ENCODE data around the gene FGFR4. TPM values are rescaled to one million over a fixed set of nuclear protein-coding genes. Genes with fewer than 3 reads are reported as not detected.

The FGFR4 gene
- total and polyA plus RNA-seq, 5 donors: 1.5 to 3.7 (median 3.5) TPM

- intact Hi-C loops (cut with DNase I): no loop called here
- peak in 2 of 3 donors; percentile 15 to 41 for DNase-seq
- Histone ChIP-seq H3K27ac (ENCODE audit: low read length) (no peak overlapping the region), H3K4me1 (ENCODE audit: control insufficient read depth, insufficient read depth, low read length) (no peaks in the 10 kb centered on the region), H3K4me3 (ENCODE audit: low read length) (no peak overlapping the region), H3K9me3 (ENCODE audit: control insufficient read depth, low read length) (no peaks in the 10 kb centered on the region), H3K27me3 (ENCODE audit: control insufficient read depth, insufficient read depth) (no peaks in the 10 kb centered on the region)
- 74% methylated on average over 24 of the region's 24 CpGs for WGBS
- no peak for ATAC-seq
These were observed 19.2 kb downstream of the FGFR4 start for GRCh38 chr5:177105691-177106476.

- DNase-seq (peak in 1 of 3 donors; percentile 22), ATAC-seq (no peak)
- Histone ChIP-seq H3K4me1 (ENCODE audit: control insufficient read depth, insufficient read depth, low read length) (no peaks in the 10 kb centered on the region), H3K27ac (ENCODE audit: low read length) (no peak overlapping the region), H3K27me3 (ENCODE audit: control insufficient read depth, insufficient read depth) (no peaks in the 10 kb centered on the region), H3K4me3 (ENCODE audit: low read length) (no peak overlapping the region), H3K9me3 (ENCODE audit: control insufficient read depth, low read length) (no peaks in the 10 kb centered on the region)
- WGBS: 85% methylated on average over 4 of the region's 4 CpGs
- intact Hi-C loops (cut with DNase I): no loop called here
These were observed 20.4 kb downstream of the FGFR4 start for GRCh38 chr5:177107159-177107558.

GRCh38 chr5:177109810-177110209 is 23.1 kb downstream of the FGFR4 start:
- DNase-seq (peak in 2 of 3 donors; percentile 54 to 72), ATAC-seq (no peak)
- WGBS: 39% methylated on average over 9 of the region's 9 CpGs
- intact Hi-C loops (cut with DNase I): loop anchor here (5.0 to 10.0 kb wide), 6 partner anchors 38 to 455 kb away; partner anchors contain the start of genes PRELID1 (in 1 of the 4) and RAB24 (in 1 of the 4)
- H3K27me3 ChIP-seq (ENCODE audit: control insufficient read depth, insufficient read depth): no peaks in the 10 kb centered on the region
- H3K4me3 ChIP-seq (ENCODE audit: low read length): no peak overlapping the region
- H3K9me3 ChIP-seq (ENCODE audit: control insufficient read depth, low read length): no peaks in the 10 kb centered on the region
- no peaks in the 10 kb centered on the region for H3K4me1 ChIP-seq (ENCODE audit: control insufficient read depth, insufficient read depth, low read length)
- no peak overlapping the region for H3K27ac ChIP-seq (ENCODE audit: low read length)

GRCh38 chr5:177111720-177112394 is 25.1 kb downstream of the FGFR4 start:
- peak; percentile 48 to 82 (median 76) for DNase-seq
- ATAC-seq: peak in 1 of 2 donors; percentile 40
- intact Hi-C loops (cut with DNase I): loop anchor here (2.0 to 10.0 kb wide), 7 partner anchors 40 to 457 kb away; partner anchors contain the start of genes PRELID1 (in 1 of the 4) and RAB24 (in 1 of the 4)

GRCh38 chr5:177112589-177113220 is 26.0 kb downstream of the FGFR4 start:
- intact Hi-C loops (cut with DNase I): loop anchor here (2.0 to 10.0 kb wide), 7 partner anchors 40 to 458 kb away; partner anchors contain the start of genes PRELID1 (in 1 of the 4) and RAB24 (in 1 of the 4)
- H3K9me3 ChIP-seq (ENCODE audit: control insufficient read depth, low read length): no peaks in the 10 kb centered on the region
- ATAC-seq (no peak), DNase-seq (peak in 2 of 3 donors; percentile 21 to 33)
- H3K27ac ChIP-seq (ENCODE audit: low read length): no peak overlapping the region
- peaks cover 4% of the 10 kb centered on the region for H3K4me1 ChIP-seq (ENCODE audit: control insufficient read depth, insufficient read depth, low read length)
- WGBS: 70% methylated on average over 5 of the region's 5 CpGs
- no peaks in the 10 kb centered on the region for H3K27me3 ChIP-seq (ENCODE audit: control insufficient read depth, insufficient read depth)
- H3K4me3 ChIP-seq (ENCODE audit: low read length): no peak overlapping the region

More at GRCh38 chr5:177111720-177112394, 25.1 kb downstream of the FGFR4 start:
- Histone ChIP-seq H3K4me3 (ENCODE audit: low read length) (no peak overlapping the region), H3K27me3 (ENCODE audit: control insufficient read depth, insufficient read depth) (no peaks in the 10 kb centered on the region), H3K27ac (ENCODE audit: low read length) (no peak overlapping the region), H3K4me1 (ENCODE audit: control insufficient read depth, insufficient read depth, low read length) (peaks cover 4% of the 10 kb centered on the region), H3K9me3 (ENCODE audit: control insufficient read depth, low read length) (no peaks in the 10 kb centered on the region)
- 21% methylated on average over 12 of the region's 12 CpGs for WGBS

GRCh38 chr5:177113566-177114424 is 27.1 kb downstream of the FGFR4 start:
- peaks cover 4% of the 10 kb centered on the region for H3K4me1 ChIP-seq (ENCODE audit: control insufficient read depth, insufficient read depth, low read length)
- H3K4me3 ChIP-seq (ENCODE audit: low read length): no peak overlapping the region
- intact Hi-C loops (cut with DNase I): loop anchor here (2.0 to 10.0 kb wide), 7 partner anchors 41 to 459 kb away; partner anchors contain the start of genes PRELID1 (in 1 of the 4) and RAB24 (in 1 of the 4)
- 16% methylated on average over 14 of the region's 14 CpGs for WGBS
- no peak overlapping the region for H3K27ac ChIP-seq (ENCODE audit: low read length)
- no peaks in the 10 kb centered on the region for H3K27me3 ChIP-seq (ENCODE audit: control insufficient read depth, insufficient read depth)
- no peaks in the 10 kb centered on the region for H3K9me3 ChIP-seq (ENCODE audit: control insufficient read depth, low read length)
- DNase-seq: peak; percentile 65 to 90 (median 87)
- ATAC-seq: peak; percentile 20 to 61

GRCh38 chr5:177116631-177117373 is 30.1 kb downstream of the FGFR4 start:
- DNase-seq: peak; percentile 92 to 97 (median 96)
- peak overlapping the region; percentile 76 for H3K27ac ChIP-seq (ENCODE audit: low read length)
- H3K27me3 ChIP-seq (ENCODE audit: control insufficient read depth, insufficient read depth): no peaks in the 10 kb centered on the region
- peak; percentile 96 to 97 for ATAC-seq
- H3K9me3 ChIP-seq (ENCODE audit: control insufficient read depth, low read length): no peaks in the 10 kb centered on the region
- intact Hi-C loops (cut with DNase I): loop anchor here in 3 of 4 donors (10.0 kb wide), 3 partner anchors 138 to 462 kb away; partner anchors contain the start of genes PRELID1 (in 1 of the 3) and RAB24 (in 1 of the 3)
- peaks cover 4% of the 10 kb centered on the region for H3K4me1 ChIP-seq (ENCODE audit: control insufficient read depth, insufficient read depth, low read length)
- WGBS: 19% methylated on average over 49 of the region's 49 CpGs
- peak overlapping the region; percentile 11 for H3K4me3 ChIP-seq (ENCODE audit: low read length)

GRCh38 chr5:177117441-177118045 is 30.8 kb downstream of the FGFR4 start:
- H3K4me3 ChIP-seq (ENCODE audit: low read length): no peak overlapping the region
- no peak overlapping the region for H3K27ac ChIP-seq (ENCODE audit: low read length)
- ATAC-seq (no peak), DNase-seq (peak in 2 of 3 donors; percentile 37 to 56)
- peaks cover 4% of the 10 kb centered on the region for H3K4me1 ChIP-seq (ENCODE audit: control insufficient read depth, insufficient read depth, low read length)
- intact Hi-C loops (cut with DNase I): loop anchor here in 3 of 4 donors (10.0 kb wide), 3 partner anchors 137 to 463 kb away; partner anchors contain the start of genes PRELID1 (in 1 of the 3) and RAB24 (in 1 of the 3)
- 98% methylated on average over 30 of the region's 30 CpGs for WGBS
- no peaks in the 10 kb centered on the region for H3K27me3 ChIP-seq (ENCODE audit: control insufficient read depth, insufficient read depth)
- H3K9me3 ChIP-seq (ENCODE audit: control insufficient read depth, low read length): no peaks in the 10 kb centered on the region

GRCh38 chr5:177122566-177122965 is 35.9 kb downstream of the FGFR4 start:
- H3K9me3 ChIP-seq (ENCODE audit: control insufficient read depth, low read length): no peaks in the 10 kb centered on the region
- no peaks in the 10 kb centered on the region for H3K4me1 ChIP-seq (ENCODE audit: control insufficient read depth, insufficient read depth, low read length)
- ATAC-seq (no peak), DNase-seq (no peak)
- no peak overlapping the region for H3K27ac ChIP-seq (ENCODE audit: low read length)
- H3K4me3 ChIP-seq (ENCODE audit: low read length): no peak overlapping the region
- 96% methylated on average over 5 of the region's 5 CpGs for WGBS
- H3K27me3 ChIP-seq (ENCODE audit: control insufficient read depth, insufficient read depth): no peaks in the 10 kb centered on the region
- intact Hi-C loops (cut with DNase I): no loop called here
